ENCODE data around the gene FAM20C.

FAM20C gene

DNA sequence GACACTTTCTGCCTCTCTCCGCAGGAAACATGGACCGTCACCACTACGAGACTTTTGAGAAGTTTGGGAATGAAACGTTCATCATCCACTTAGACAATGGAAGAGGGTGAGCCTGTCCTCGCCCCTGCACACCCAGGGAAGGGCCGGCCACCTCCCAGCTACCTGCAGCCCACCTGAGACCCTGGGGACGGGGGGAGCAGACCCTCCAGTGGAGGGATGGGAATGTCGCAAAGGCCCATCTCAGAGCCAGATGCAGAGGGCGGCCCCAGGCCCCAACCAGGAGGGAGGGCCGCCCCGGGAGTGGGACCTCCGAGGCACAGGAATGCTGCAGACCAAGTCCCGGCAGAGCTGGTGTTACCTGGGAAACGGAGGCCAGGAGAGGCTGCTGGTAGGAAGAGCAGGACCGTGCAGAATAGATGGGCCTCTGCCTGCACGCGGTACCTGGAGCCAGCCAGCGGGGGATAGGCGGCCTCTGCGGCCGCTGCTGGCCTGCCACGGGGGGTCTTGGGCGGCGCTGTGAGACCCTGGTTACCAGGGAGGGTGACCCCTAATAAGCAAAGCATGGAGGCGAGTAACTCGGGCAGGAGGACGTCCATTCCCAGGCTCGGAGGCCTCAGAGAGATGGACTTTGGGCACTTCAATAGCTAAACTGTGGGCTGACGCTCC lies 64.7 kb downstream of the FAM20C start:
- Histone ChIP-seq H3K27ac (replicated peaks) (no peak overlapping the region), H3K27me3 (ENCODE audit: insufficient read depth, poor library complexity, severe bottlenecking) (no peaks in the 10 kb centered on the region), H3K4me3 (replicated peaks; ENCODE audit: insufficient read depth, low read length) (no peak overlapping the region)
- TF ChIP-seq POLR2AphosphoS5 (IDR thresholded peaks at IDR 0.05; ENCODE audit: low read depth) = no peak
- TF ChIP-seq, protein P1, sequence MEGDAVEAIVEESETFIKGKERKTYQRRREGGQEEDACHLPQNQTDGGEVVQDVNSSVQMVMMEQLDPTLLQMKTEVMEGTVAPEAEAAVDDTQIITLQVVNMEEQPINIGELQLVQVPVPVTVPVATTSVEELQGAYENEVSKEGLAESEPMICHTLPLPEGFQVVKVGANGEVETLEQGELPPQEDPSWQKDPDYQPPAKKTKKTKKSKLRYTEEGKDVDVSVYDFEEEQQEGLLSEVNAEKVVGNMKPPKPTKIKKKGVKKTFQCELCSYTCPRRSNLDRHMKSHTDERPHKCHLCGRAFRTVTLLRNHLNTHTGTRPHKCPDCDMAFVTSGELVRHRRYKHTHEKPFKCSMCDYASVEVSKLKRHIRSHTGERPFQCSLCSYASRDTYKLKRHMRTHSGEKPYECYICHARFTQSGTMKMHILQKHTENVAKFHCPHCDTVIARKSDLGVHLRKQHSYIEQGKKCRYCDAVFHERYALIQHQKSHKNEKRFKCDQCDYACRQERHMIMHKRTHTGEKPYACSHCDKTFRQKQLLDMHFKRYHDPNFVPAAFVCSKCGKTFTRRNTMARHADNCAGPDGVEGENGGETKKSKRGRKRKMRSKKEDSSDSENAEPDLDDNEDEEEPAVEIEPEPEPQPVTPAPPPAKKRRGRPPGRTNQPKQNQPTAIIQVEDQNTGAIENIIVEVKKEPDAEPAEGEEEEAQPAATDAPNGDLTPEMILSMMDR (IDR thresholded peaks at IDR 0.05; ENCODE audit: insufficient read depth, low read length) = no peak
- TF ChIP-seq, protein P2, sequence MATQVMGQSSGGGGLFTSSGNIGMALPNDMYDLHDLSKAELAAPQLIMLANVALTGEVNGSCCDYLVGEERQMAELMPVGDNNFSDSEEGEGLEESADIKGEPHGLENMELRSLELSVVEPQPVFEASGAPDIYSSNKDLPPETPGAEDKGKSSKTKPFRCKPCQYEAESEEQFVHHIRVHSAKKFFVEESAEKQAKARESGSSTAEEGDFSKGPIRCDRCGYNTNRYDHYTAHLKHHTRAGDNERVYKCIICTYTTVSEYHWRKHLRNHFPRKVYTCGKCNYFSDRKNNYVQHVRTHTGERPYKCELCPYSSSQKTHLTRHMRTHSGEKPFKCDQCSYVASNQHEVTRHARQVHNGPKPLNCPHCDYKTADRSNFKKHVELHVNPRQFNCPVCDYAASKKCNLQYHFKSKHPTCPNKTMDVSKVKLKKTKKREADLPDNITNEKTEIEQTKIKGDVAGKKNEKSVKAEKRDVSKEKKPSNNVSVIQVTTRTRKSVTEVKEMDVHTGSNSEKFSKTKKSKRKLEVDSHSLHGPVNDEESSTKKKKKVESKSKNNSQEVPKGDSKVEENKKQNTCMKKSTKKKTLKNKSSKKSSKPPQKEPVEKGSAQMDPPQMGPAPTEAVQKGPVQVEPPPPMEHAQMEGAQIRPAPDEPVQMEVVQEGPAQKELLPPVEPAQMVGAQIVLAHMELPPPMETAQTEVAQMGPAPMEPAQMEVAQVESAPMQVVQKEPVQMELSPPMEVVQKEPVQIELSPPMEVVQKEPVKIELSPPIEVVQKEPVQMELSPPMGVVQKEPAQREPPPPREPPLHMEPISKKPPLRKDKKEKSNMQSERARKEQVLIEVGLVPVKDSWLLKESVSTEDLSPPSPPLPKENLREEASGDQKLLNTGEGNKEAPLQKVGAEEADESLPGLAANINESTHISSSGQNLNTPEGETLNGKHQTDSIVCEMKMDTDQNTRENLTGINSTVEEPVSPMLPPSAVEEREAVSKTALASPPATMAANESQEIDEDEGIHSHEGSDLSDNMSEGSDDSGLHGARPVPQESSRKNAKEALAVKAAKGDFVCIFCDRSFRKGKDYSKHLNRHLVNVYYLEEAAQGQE (IDR thresholded peaks at IDR 0.05; ENCODE audit: insufficient replicate concordance, low read depth) = no peak
- DNase-seq (ENCODE audit: low read depth in 1 of 2, low spot score in 1 of 2) = no peak

DNA sequence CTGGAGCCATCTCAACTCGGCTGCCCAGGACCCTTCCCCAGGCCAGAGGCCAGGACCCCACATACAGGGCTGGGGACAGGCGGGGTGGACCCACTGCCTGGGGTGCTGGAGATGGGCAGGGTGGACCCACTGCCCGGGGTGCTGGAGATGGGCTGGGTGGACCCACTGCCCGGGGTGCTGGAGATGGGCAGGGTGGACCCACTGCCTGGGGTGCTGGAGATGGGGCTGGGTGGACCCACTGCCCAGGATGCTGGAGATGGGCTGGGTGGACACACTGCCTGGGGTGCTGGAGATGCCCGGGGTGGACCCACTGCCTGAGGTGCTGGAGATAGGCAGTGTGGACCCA lies 65.2 kb downstream of the FAM20C start:
- no peak for TF ChIP-seq GABPA (IDR thresholded peaks at IDR 0.05; ENCODE audit: low read depth)
- TF ChIP-seq, protein P2 (IDR thresholded peaks at IDR 0.05; ENCODE audit: insufficient replicate concordance, low read depth) = no peak
- Histone ChIP-seq H3K27me3 (ENCODE audit: insufficient read depth, poor library complexity, severe bottlenecking) (no peaks in the 10 kb centered on the region), H3K27ac (replicated peaks) (no peak overlapping the region), H3K4me3 (replicated peaks; ENCODE audit: insufficient read depth, low read length) (no peak overlapping the region)
- no peak for DNase-seq (ENCODE audit: low read depth in 1 of 2, low spot score in 1 of 2)

DNA sequence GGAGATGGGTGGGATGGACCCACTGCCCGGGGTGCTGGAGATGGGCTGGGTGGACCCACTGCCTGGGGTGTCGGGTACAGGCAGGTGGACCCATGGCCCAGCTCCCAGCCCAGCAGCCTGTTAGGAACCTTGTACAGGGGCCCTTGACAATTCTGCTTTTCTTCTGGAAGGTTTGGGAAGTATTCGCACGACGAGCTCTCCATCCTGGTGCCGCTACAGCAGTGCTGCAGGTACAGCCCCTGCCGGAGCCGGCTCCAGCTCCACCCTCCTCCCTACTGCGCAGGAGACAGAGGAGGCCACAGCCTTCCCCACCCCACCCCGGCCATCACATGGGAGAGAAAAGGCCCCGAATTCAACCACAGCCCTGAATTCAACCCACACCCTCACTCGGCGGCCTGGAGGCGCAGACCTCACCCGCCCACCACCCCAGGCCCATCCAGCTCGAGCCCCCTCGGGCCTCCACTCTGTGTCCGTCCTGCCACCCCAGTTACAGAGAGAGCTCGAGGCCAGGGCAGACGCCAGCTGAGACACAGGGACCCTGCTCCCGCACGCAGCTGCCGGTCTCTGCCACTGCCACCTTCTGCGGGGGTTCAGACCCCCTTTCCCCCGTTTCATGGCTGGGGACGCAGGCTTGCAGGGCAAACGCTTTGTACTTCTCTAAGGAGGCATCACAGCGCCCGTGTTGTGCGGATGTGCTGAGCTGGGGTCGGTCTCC lies 66.3 kb downstream of the FAM20C start:
- H3K27me3 ChIP-seq (ENCODE audit: insufficient read depth, poor library complexity, severe bottlenecking) = no peaks in the 10 kb centered on the region
- H3K4me3 ChIP-seq (replicated peaks; ENCODE audit: insufficient read depth, low read length) = no peak overlapping the region
- DNase-seq (ENCODE audit: low read depth in 1 of 2, low spot score in 1 of 2) = no peak
- no peak overlapping the region for H3K27ac ChIP-seq (replicated peaks)
- TF ChIP-seq, protein P2 (IDR thresholded peaks at IDR 0.05; ENCODE audit: insufficient replicate concordance, low read depth) = no peak
- TF ChIP-seq, protein P1 (IDR thresholded peaks at IDR 0.05; ENCODE audit: insufficient read depth, low read length) = no peak

- TF ChIP-seq, protein P2 (IDR thresholded peaks at IDR 0.05; ENCODE audit: insufficient replicate concordance, low read depth) = no peak
- TF ChIP-seq GABPA (IDR thresholded peaks at IDR 0.05; ENCODE audit: low read depth) (no peak), POLR2AphosphoS5 (IDR thresholded peaks at IDR 0.05; ENCODE audit: low read depth) (no peak), SPI1 (IDR thresholded peaks at IDR 0.05; ENCODE audit: borderline replicate concordance, low read depth) (no peak)
- TF ChIP-seq, protein P1 (IDR thresholded peaks at IDR 0.05; ENCODE audit: insufficient read depth, low read length) = no peak
- Histone ChIP-seq H3K27ac (replicated peaks) (no peak overlapping the region), H3K4me3 (replicated peaks; ENCODE audit: insufficient read depth, low read length) (no peak overlapping the region), H3K27me3 (ENCODE audit: insufficient read depth, poor library complexity, severe bottlenecking) (no peaks in the 10 kb centered on the region)
- no peak for DNase-seq (ENCODE audit: low read depth in 1 of 2, low spot score in 1 of 2)
Observed at GRCh38 chr7:259191-259505, 66.8 kb downstream of the FAM20C start.

Measured in HL-60 (cell line).